ENCODE data around the gene C1orf226. TPM values are rescaled to one million over a fixed set of nuclear protein-coding genes. Genes with fewer than 3 reads are reported as not detected.

C1orf226 gene
- total RNA-seq, 1 experiment from 2014 or later: 0.56 TPM

DNA sequence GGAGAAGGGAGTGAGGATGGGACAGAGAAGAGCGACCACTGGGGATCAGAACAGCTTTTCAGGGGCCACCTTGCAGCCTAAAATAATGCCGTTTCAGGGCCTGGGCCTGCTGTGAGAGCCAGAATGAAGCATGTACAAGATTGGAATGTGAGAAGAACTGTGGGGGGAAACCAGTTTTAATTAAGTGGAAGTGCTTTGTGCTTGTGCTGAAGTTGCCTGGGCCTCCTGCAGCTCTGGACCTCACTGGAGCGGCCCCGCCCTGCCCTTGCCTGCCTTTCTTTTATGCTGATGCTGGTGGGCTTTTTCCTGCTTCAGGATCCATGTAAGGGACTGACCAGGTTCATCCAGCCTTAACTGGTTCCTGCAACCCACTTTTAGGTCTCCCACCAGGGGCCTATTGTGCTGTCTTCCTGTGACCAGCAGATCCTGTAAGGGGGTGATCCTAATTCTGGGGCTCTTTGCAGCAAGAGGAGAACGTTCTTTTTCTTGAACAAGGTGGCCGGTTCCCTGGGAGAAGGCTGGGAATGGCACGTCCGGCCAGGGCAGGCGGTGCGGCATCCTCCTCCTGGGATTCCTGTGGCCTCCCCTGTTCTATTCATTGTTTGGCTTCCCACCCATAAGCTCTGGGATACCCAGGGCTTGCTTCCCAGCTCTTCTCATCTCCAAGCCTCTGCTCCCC is 3.2 kb downstream of the C1orf226 start:
- no peak for DNase-seq (ENCODE audit: low spot score)

DNA sequence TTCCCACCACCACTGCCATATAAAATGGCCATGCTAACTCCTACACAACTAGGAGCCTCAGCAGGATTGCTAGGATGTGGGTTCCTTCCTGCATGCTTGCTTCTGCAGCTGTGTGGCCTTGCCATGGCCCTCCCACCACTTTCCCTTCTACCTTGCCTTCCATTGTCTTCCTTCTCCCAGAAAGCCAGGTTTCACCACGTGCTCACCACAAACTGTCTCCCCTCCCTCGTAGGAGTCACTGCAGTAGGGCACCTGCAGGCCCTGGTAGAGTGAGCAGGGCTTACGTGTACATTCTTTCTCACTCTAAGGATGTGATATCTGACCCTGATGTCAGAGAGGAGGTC is 3.7 kb downstream of the C1orf226 start:
- DNase-seq (ENCODE audit: low spot score): no peak

DNA sequence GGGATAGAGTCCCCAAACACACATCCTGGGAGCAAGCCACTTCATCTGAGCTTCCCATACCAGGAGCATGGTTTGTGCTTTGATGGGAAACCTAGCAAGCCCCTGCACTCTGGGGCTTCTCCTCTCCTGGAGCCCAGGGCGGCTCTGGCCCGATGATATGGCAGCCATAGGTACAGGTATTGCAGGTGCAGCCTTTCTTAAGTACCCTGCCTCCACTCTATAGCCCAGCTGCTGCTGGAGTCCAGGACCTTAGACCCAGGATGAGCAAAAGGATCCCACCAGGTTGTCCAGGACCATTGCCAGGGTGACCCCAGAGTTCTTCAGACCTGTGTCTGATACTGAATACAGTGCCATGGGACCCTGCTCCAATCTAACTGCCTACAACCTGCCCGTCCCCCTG is 4.2 kb downstream of the C1orf226 start:
- DNase-seq (ENCODE audit: low spot score): no peak

DNA sequence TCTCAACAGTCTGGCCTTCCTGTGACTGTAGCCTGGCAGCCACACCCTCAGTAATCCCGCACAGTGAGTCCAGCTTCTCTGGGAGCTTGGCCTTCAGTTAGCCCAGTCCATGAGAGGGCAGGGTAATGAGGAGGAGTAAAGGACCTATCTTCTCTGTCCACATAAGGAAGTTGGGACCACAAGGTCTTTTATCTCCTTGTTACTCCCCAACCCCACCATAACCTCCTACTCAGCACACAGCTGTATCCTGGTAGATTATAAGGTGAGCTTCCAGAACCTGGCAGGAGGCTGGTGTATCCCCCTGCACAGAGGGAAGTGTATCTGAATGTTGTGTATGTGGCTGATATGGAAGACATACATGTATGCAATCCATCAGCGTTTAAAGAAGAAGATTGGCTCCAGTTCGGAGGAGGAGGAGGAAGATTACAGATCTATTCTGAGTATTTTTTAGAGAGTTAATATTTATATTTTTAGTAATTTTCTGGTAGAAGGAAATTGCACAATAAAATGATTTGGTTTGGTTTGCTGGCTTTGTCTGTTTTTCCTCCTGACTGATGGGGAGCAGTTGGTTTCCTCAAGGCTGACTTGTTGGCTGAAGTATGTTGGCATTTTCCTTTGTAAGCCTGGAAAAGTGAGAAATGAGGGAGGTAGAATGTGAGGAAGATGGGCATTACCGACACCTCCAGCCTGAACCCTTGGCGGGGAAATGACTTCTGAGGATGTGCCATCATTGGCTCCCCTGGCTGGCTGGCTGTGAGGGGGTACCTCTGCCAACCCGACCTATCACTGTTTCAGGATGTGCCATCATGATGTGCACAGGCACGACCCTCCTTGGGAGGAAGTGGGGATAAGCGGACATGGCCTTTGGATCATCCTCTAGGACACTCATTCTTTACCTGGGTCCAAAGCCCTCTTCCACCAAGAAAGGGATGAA is 5.0 kb downstream of the C1orf226 start:
- DNase-seq (ENCODE audit: low spot score): no peak

DNA sequence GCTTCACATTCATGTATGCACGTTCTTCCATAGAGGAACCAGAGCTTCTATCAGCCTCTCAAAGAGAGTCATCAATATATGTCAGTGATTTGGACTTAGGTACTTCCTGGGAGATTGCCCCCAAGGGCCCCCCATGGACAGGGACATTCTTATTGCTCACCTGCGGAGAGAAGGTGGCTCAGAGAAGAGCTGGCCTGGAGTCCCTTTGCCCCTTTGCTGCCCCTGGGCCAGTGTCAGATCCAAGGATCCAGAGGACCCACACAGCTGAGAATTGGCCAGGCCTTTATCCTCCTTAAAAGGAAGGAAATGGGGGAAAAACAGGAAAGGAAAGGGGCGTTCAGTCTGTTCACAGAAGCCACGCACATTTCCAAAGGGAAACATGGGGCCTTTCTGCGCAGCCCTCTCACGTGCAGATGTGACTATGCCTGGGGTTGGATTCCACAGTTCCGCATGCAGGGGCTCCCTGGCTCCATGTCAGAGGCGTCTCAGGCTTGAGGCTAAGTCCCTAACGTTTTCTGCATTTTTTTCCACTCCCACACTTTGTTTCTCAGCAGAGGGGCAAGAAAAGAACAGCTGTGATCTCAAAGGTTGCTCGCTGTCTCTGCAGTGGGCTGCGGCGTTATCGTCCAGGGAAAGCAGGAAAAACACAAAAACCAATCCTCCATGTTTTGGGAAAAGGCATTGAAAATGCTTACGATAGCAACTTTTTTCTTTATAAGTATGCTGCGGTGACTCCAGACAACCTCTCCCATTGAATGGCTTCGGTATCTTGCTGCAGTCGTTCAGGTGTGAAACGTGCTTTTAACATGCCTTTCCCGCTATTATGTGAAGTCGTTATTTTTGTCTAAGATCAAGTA is 5.9 kb downstream of the C1orf226 start:
- DNase-seq (ENCODE audit: low spot score): no peak

DNA sequence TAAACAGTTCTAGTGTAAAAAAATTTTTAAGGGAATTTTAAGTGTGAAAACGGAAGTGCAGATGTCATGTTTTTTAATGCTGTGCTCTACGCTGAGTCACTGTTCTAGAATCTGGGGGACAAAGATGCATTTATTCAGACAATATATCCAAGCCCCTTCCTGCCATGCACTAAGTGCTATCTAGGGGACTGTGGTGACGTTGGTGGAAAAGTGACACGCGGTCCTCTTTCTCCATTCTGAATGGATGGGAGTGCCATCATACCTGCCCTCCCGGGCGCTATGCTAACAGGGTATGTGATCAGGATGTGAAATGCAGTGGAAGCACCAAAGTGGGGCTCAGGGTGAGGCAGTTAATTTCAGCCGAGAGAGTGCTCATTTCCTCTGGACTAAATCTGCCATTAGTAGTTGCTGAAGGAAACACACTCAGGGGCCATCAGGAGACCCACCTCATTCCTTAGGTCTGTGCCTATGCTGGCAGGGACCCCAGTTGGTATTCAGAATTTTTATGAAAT is 6.6 kb downstream of the C1orf226 start:
- no peak for DNase-seq (ENCODE audit: low spot score)

DNA sequence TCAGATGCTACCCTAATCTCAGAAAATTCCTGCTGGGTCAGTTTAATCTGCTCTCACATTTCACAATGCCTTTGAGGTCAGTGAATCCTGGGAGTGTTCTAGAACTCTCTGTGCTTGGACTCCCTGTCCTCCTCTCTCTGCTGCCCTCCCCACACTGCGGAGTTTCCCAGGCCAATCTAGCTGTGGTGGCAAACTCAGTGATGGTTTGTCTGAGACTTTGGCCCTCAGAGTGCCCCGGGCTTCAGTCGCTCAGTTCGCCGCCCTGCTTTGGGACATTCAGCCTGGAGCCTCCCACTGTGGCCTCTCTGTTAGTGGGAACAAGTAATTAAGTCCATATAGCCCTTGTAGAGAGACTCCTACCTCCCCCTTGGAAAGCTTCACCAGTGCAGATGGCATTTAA is 7.1 kb downstream of the C1orf226 start:
- DNase-seq (ENCODE audit: low spot score): no peak

DNA sequence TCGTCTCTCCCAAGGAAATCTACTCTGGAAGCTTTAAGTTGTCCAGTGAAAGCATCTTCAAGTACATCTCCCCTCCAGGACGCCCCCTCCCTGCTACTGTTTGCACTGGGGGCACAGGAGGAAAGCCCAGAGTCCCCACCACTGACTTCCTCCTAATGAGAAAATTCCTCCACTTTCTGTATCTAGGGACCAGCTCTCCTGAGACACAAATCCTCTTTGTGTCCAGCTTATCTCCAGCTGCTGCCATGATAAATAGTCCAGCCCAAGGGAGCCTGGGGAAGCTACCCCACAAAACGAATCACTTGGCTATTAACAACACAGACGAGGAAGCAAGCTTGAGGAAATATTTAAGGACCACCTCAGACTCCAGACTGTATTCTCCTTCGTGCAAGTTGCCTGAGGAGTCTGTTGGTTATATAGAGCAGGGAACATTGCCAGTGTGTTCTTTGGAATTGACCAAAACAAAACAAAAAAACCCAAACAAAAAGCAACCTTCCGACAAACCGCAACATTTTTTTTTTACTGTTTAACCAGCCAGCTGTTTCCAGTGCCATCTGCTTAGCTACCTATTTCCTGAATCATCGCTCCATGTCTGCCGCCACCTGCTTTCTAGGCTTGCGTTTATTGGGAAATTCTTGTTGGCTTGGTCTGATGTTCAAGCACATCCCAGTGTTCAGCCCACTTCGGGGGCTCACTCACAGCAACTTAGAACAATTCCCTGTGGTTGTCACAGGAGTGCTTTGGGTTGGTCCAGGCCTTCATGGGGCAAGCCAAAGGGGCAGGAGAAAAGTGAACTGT is 7.7 kb downstream of the C1orf226 start:
- peak; percentile 51 for DNase-seq (ENCODE audit: low spot score)

DNA sequence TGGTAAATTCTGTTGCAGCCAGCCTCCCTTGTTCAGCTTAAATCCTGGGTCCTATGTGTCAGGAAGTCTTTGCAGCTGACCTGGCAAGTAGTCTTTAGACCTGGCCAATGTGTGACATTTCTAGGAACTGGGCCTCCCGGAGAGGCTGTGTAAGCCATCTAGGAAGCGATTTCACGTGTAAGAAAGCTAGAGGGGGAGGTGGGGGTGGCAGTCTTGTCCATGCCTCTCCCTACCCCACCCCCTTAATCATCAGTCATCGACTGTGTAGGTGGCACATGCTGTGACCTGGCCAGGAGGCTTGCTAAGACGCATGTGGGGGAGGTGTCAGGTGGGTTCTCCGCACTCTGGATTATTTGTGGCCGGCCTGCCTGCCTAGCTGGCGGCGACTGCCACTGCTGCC is 8.4 kb downstream of the C1orf226 start:
- no peak for DNase-seq (ENCODE audit: low spot score)

DNA sequence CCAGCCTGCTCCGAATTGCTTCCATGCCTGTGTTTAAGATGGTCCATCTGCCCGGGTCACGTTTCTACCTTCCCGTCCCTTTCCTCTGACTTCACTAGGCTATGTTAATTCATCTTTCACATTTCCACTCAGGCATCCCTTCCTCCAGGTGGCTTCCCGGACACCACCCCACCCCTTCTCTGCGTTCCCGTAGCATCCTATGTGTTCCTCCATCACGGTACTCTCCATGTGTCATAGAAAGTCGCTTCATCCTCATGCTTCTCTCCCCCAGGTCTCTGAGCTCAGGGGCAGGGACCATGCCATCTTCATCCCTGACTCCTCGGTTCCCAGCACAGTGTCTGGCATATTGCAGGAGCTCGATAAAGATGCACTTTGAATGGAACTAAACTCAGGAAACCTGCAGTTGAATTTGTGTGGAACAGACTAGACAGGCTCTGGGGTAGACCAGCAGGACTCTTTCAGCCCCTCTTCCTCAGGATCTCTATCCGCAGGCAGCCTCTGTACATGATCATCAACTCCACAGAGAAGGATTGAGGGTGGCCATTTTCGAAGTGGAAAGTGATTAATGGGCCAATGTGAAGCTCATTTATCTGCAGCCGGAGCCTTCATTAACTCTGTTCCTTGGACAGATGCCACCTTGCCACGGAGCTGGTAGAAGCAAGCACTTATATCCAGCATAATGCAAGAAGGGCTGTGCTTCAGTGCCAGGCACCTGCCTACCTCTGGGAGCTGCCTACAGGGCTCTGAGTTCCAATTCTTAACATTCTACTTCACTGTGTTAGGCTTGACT is 9.1 kb downstream of the C1orf226 start:
- no peak for DNase-seq (ENCODE audit: low spot score)

DNA sequence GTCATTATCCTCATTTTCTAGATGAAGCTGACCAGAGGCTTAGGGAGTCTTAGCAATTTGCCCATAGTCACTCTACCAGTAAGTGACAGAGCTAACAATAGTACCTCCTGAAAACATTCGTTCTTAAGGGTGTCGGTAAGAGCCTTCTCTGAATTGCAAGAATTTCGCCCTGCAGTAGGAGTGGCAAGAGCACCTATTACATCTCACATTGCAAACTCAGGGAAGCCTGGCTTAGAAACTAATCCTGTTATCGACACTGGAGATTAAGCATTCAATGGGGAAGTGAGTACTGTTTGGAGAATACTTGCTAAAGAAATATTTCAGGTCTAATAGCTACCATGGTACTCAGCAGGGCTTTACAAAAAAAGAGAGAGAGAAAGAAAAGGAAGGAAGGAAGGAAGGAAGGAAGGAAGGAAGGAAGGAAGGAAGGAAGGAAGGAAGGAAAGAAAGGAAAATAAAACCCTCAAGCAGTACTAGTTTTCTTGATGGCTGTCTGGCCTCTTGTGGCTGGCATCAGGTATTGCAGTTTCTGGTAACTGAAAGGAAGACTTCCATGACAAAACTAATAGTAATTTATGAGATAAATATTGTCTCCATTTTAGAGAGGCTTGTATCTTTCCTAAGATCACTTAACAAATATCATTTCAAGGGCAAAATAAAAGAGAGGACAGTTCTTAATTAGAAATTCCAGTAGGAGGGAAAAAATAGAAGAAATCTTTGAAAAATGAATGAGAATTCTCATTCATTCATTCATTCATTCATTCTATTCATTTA is 10.4 kb downstream of the C1orf226 start:
- DNase-seq (ENCODE audit: low spot score): peak; percentile 29

DNA sequence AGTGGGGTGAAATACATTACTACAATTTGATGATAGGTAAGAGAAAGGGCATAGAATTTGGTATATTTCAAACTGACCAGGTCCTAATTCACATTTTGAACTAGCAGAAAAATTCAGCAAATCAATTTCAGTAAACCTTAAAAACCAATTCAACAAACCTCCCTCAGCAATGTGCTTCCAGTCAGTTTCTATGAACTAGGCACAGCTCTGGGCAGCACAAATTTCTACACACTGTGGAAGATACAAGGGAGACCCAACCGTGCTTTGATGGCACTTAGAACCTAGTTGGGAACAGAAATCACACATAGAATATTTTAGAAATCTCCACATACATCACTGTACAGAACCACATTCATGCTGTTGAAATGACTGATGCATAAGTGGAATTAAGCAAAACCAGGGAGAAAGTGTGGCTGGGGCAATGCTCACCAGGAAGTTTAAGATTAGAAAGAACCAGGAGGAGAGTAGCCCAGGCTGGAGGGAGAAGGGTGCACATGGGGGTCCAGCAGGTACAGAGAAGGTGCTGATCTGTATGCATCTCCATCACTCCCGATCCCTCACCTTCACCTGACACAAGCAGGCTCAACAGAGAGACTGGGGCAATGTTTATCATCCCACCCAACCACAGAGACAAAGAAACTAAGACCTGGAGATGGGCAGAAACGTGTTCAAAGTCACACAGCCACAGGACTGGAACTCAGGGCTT is 14.8 kb downstream of the C1orf226 start:
- DNase-seq (ENCODE audit: low spot score): no peak

DNA sequence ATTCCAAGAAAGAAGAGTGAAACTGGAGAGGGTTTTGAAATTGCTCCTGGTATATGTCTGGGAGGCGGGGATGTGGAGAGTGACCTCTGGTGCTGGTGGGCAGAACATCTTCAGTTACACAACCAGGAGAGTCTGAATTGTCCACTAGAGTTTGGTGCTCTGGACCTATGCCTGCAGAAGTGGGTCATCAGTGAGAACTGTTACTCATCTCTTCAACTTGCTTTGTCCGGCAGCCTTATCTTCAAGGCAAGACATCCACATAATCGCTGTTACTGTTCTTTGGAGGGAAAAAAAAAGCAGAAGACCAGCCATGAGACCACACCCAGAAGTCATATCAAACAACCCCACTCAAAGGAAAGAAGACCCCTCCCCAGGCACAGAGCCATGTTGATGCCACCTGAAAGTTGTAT is 15.5 kb downstream of the C1orf226 start:
- no peak for DNase-seq (ENCODE audit: low spot score)

DNA sequence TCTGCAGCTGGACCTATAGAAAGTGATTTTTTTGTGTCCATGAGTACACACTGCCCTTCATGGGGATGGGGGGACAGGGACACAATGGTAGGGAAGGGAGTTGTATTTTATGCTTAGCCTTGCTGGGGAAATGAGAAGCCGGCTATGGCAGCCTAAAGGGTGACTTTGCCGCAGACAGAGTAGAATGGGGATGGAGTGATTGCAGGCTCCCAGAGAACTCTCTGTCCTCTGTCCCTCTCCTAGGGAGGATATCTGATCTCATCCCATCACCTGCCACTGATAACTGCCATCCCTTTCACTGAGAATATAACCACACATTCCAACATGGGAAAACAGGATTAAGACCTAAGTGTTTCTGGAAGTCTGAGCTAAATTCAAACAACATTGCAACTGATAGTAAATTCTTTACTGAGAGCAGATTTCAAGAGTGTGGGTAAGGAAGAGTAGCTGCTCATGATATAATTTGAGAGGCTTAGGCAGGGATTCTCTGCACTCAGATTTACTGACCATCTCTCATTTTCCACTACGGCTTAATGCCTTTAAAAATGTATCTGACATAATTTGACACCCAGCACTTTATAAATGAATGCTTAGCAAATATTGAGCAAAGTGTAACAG is 16.5 kb downstream of the C1orf226 start:
- no peak for DNase-seq (ENCODE audit: low spot score)

DNA sequence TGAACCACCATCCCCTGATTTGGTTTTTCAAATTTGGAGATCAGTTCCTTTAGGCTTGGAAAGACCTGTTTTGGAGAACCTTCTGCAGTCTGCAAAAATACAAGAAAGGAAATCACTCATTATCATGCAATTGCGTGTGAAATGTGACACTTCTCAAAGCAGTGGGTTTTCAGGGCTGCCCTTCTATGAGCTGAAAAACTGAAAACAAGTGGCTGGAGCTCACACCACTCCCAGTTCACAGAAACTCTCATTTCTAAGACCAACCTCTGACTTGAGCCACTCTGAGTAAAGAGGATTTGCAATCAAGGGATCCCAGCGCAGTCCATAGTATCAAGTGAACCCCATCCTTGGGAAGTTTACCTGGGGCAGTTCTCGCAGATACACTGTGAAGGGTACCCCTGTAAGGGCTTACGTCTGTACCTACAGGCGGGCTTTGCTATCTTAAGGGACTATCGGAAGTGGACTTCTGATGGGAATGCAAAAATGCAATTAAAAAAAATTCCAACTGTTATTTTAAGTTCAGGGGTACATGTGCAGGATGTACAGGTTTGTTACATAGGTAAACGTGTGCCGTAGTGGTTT is 17.6 kb downstream of the C1orf226 start:
- DNase-seq (ENCODE audit: low spot score): no peak

DNA sequence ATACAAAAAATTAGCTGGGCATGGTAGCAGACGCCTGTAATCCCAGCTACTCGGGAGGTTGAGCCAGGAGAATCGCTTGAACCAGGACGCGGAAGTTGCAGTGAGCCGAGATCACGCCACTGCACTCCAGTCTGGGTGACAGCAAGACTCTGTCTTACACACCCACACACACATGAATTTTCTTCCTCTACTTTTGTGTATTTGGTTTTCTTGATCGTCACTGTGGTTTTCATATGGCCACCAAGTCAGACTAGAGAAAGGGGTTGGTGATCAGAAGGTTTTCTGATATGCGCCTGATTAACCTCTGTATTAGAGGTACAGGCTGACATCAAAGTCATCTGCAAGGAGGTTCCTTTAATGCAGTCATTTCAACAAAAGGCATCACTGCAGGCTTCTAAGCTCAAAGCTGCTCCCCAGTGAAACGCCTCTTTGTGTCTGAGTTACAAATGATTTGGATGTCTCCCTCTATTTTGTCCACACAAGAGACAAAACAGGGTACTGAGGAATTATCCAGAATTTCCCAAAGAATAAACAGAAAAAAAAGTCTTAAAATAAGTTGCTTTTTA is 19.3 kb downstream of the C1orf226 start:
- no peak for DNase-seq (ENCODE audit: low spot score)

DNA sequence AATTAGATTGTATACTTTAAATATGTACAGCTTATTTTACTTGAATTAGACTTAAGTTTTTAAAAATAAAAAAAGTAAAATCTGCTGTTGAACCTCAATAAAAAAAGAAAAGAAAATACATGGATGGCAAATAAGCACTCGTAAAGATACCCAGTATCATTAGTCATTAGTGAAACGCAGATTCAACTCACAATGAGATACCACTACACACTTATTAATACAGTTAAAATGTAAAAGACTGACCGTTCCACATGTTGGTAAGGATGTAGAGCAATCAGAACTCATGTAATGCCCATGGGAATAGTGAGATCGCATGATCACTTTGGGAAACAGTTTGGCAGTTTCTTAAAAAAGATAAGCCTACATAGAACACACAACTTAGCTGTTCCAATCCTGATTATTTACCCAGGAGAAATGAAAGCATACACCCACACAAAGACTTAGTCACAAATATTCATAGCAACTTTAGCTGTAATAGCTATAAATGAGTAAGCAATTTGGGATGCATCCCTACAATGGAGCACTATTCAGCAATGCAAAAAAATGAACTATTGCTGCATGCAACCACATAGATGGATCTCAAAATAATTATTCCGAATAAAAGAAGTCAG is 23.1 kb downstream of the C1orf226 start:
- no peak for DNase-seq (ENCODE audit: low spot score)
